Measurements from ENCODE around the gene ZFYVE28.

DNA sequence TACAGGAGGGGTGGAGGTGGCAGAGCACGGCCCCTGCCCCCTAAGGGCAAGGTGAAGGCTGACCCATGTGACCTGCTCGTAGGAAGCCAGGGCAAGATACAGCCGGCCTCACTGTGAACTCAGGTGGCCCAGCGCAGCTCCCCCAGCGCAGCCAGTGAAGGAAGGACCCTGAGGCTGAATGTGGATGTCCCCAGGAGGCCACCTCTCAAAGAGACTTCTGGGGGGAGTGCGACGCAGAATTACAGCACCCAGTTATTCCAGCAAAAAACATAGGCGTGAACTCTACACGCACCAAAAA, 52.6 kb downstream of the ZFYVE28 start:
- TF ChIP-seq, protein P1, sequence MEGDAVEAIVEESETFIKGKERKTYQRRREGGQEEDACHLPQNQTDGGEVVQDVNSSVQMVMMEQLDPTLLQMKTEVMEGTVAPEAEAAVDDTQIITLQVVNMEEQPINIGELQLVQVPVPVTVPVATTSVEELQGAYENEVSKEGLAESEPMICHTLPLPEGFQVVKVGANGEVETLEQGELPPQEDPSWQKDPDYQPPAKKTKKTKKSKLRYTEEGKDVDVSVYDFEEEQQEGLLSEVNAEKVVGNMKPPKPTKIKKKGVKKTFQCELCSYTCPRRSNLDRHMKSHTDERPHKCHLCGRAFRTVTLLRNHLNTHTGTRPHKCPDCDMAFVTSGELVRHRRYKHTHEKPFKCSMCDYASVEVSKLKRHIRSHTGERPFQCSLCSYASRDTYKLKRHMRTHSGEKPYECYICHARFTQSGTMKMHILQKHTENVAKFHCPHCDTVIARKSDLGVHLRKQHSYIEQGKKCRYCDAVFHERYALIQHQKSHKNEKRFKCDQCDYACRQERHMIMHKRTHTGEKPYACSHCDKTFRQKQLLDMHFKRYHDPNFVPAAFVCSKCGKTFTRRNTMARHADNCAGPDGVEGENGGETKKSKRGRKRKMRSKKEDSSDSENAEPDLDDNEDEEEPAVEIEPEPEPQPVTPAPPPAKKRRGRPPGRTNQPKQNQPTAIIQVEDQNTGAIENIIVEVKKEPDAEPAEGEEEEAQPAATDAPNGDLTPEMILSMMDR (IDR thresholded peaks at IDR 0.05) = no peak
- no peak for TF ChIP-seq POLR2A (IDR thresholded peaks at IDR 0.05)

All from adrenal gland (tissue), 5 donors.